GM12878 (cell line): Measurements from ENCODE around the gene NOC2L. TPM values are rescaled to one million over a fixed set of nuclear protein-coding genes. Genes with fewer than 3 reads are reported as not detected.

Experiments
- ATAC-seq: fragments of 200-7000 bp; cut with Tn5 transposase; 3 replicates; pipeline ENCODE4 v1.9.1; 2020; ENCODE audit warnings: mild to moderate bottlenecking, moderate library complexity
- BruUV-seq: library from RNA; stranded (reverse); fragments of 400-500 nt; replicated peaks from 2 replicates; lab custom pipeline; 2021; lab: Mats Ljungman, UMichigan
- CTCF ChIA-PET: fragments of 300-600 bp; sonication (Branson Sonifier 250); formaldehyde crosslinking; extraction: SDS; loops from one replicate; lab custom pipeline; 2021; ENCODE audit warnings: inconsistent platforms; lab: Yijun Ruan, JAX
- POLR2A ChIA-PET: fragments of 350-600 bp; formaldehyde crosslinking; extraction: SDS; loops from one replicate; lab custom pipeline; 2021; ENCODE audit warnings: inconsistent platforms; lab: Charles Lee
- RAD21 ChIA-PET: fragments of 300-600 bp; sonication (Branson Sonifier 250); formaldehyde crosslinking; loops from one replicate; lab custom pipeline; 2023; ENCODE audit warnings: antibody characterized with exemption; ENCODE audit not compliant: unreplicated experiment; lab: Charles Lee
- SMC1A ChIA-PET: fragments of 300-600 bp; sonication (Branson Sonifier 250); formaldehyde crosslinking; loops from one replicate; lab custom pipeline; 2023; ENCODE audit not compliant: unreplicated experiment, uncharacterized antibody; lab: Charles Lee
- DNase-seq: peaks from one replicate; pipeline ENCODE4 v3.0.0-alpha.2; 2011; ENCODE audit warnings: low read depth, low spot score
- FAIRE-seq: peaks from 3 replicates; lab custom pipeline; 2011; peaks lifted over from hg19 to GRCh38; lab: Jason Lieb, UNC
- H2AFZ ChIP-seq: 2 replicates; pipeline ENCODE4 v1.6.0; 2011; ENCODE audit warnings: low read depth, low read length, control low read depth; ENCODE audit not compliant: control insufficient read depth
- H3K27ac ChIP-seq: 2 replicates; pipeline ENCODE4 v1.5.1; 2011; ENCODE audit warnings: control low read depth; ENCODE audit not compliant: control insufficient read depth, insufficient read depth
- H3K27me3 ChIP-seq, 2 experiments: replicated peaks in 1 of 2; 2 replicates each; pipeline versions ENCODE4 v1.6.0 to v1.6.1; 2011; ENCODE audit warnings: low read length in 1 of 2; ENCODE audit not compliant: control insufficient read depth in 2 of 2, insufficient read depth in 2 of 2
- H3K36me3 ChIP-seq, 2 experiments: 2 replicates each; pipeline ENCODE4 v1.5.1; 2011; ENCODE audit warnings: low read length in 1 of 2; ENCODE audit not compliant: control insufficient read depth in 2 of 2, insufficient read depth in 2 of 2
- H3K4me1 ChIP-seq: 2 replicates; pipeline ENCODE4 v1.6.1; 2011; ENCODE audit warnings: mild to moderate bottlenecking, low read length, moderate library complexity, mixed read lengths; ENCODE audit not compliant: control insufficient read depth, insufficient read depth
- H3K4me2 ChIP-seq: 2 replicates; pipeline ENCODE4 v1.6.0; 2011; ENCODE audit warnings: control low read depth; ENCODE audit not compliant: control insufficient read depth, insufficient read depth
- H3K4me3 ChIP-seq: fragments of 200-600 bp; sonication (generic); 2 replicates; pipeline ENCODE4 v1.5.1; 2016
- H3K79me2 ChIP-seq: 2 replicates; pipeline ENCODE4 v1.6.0; 2011; ENCODE audit warnings: low read length; ENCODE audit not compliant: control insufficient read depth, insufficient read depth
- H3K9ac ChIP-seq: 2 replicates; pipeline ENCODE4 v1.8.0; 2011; ENCODE audit warnings: low read length, control low read depth, mixed read lengths; ENCODE audit not compliant: control insufficient read depth, insufficient read depth
- H3K9me3 ChIP-seq: replicated peaks from 3 replicates; pipeline ENCODE4 v1.5.1; 2011; ENCODE audit warnings: mild to moderate bottlenecking, low read length; ENCODE audit not compliant: control insufficient read depth, insufficient read depth
- H4K20me1 ChIP-seq: 2 replicates; pipeline ENCODE4 v1.6.0; 2011; ENCODE audit not compliant: control insufficient read depth, insufficient read depth
- BMI1 ChIP-seq: fragments of 450-650 bp; IDR thresholded peaks from 2 replicates; pipeline ENCODE4 v1.6.1; 2016; ENCODE audit warnings: mild to moderate bottlenecking, moderate library complexity, borderline replicate concordance
- KDM1A ChIP-seq: fragments of 200-600 bp; sonication (generic); IDR thresholded peaks from 2 replicates; pipeline ENCODE4 v1.6.1; 2016; ENCODE audit warnings: borderline replicate concordance
- NKRF ChIP-seq: fragments of 450-650 bp; conservative IDR thresholded peaks from 2 replicates; pipeline ENCODE4 v1.6.1; 2017; ENCODE audit warnings: mild to moderate bottlenecking, moderate library complexity
- NR2C1 ChIP-seq: fragments of 450-650 bp; IDR thresholded peaks from 2 replicates; pipeline ENCODE4 v1.6.1; 2017; ENCODE audit warnings: antibody characterized with exemption, mild to moderate bottlenecking, moderate library complexity
- PBX3 ChIP-seq: IDR thresholded peaks from 2 replicates; pipeline ENCODE4 v1.6.1; 2011; ENCODE audit warnings: mild to moderate bottlenecking, low read depth, low read length, moderate library complexity; ENCODE audit not compliant: insufficient replicate concordance
- RB1 ChIP-seq: fragments of 450-650 bp; formaldehyde crosslinking; IDR thresholded peaks from 2 replicates; pipeline ENCODE4 v1.6.1; 2017; ENCODE audit warnings: mild to moderate bottlenecking, borderline replicate concordance
- SIX5 ChIP-seq: IDR thresholded peaks from 2 replicates; pipeline ENCODE4 v1.6.1; 2011; ENCODE audit warnings: mild to moderate bottlenecking, low read depth, low read length, moderate library complexity; ENCODE audit not compliant: severe bottlenecking
- SUZ12 ChIP-seq: fragments of 200-600 bp; sonication (generic); IDR thresholded peaks from one replicate; pipeline ENCODE4 v1.6.1; 2018; ENCODE audit warnings: antibody characterized with exemption, mild to moderate bottlenecking; ENCODE audit not compliant: unreplicated experiment
- USF2 ChIP-seq: IDR thresholded peaks from 2 replicates; pipeline ENCODE4 v1.6.1; 2011; ENCODE audit warnings: low read depth, low read length, improper control_type of control experiment, borderline replicate concordance
- ZNF384 ChIP-seq: IDR thresholded peaks from 2 replicates; pipeline ENCODE4 v1.6.1; 2012; ENCODE audit warnings: low read depth, mild to moderate bottlenecking, low read length, improper control_type of control experiment, borderline replicate concordance
- ZNF592 ChIP-seq: fragments of 450-650 bp; IDR thresholded peaks from 2 replicates; pipeline ENCODE4 v1.6.1; 2017; ENCODE audit warnings: mild to moderate bottlenecking, moderate library complexity
- WGBS: methylation state at CpG from one replicate; pipeline ENCODE4 v1.1.6; 2016; ENCODE audit warnings: low lambda C conversion rate; ENCODE audit not compliant: insufficient replicate concordance, insufficient coverage; ENCODE audit errors: missing lambda C conversion rate; 5-methylcytosine and 5-hydroxymethylcytosine counted together
- in situ Hi-C: fragments of 300-500 bp; cut with MboI; formaldehyde crosslinking; loops from 9 replicates; pipeline ENCODE4 v1.14.3; 2018; ENCODE audit warnings: mixed read lengths
- intact Hi-C: fragments of 100-400 bp; cut with micrococcal nuclease; formaldehyde crosslinking; loops from one replicate; pipeline ENCODE4 v1.14.2; 2022; ENCODE audit not compliant: unreplicated experiment
- polyA plus RNA-seq, 11 experiments: library from polyadenylated mRNA; depleted of rRNA in 4 of 11; unstranded in 6 of 11; stranded (reverse) in 5 of 11; fragments of >200 nt; fragmentation: Nextera tagmentation in 4 of 11; fragmentation: Illumina TruSeq in 1 of 11; extraction: Ambion mirVana in 4 of 11; extraction: Trizol in 1 of 11; gene quantifications; 1 replicate in 1 of 11; 2 replicates in 10 of 11; pipeline versions ENCODE4 v1.2.1 to v1.2.3, GENCODE V29; 2011 to 2016; ENCODE audit warnings: inconsistent platforms in 2 of 11, missing spikeins in 2 of 11, low read depth in 1 of 11
- total RNA-seq, 4 experiments: library from RNA; depleted of rRNA in 3 of 4; stranded (reverse); fragments of >200 nt in 3 of 4; fragmentation: Illumina TruSeq in 1 of 4; extraction: Trizol in 1 of 4; gene quantifications; 2 replicates each; pipeline versions ENCODE4 v1.2.1 to v1.2.3, GENCODE V29; 2013 to 2021

NOC2L gene
- total and polyA plus RNA-seq, 10 of the 15 experiments (the other 5 are each of a cell fraction or from before 2014, with no cell fraction given) = 1.3 to 171 (median 64.3) TPM

- in situ Hi-C loops (loop anchor here (5.0 kb wide), 1 partner anchor 82 kb away; no protein-coding TSS in a partner anchor), intact Hi-C loops (no loop called here)
- no peak for DNase-seq
- Histone ChIP-seq H3K36me3 (no peaks in the 10 kb centered on the region), H3K4me3 (no peak overlapping the region), H3K9me3 (no peaks in the 10 kb centered on the region; the same call in 2 of the 3 replicates), H3K9ac (no peak overlapping the region), H3K4me1 (no peaks in the 10 kb centered on the region), H4K20me1 (no peaks in the 10 kb centered on the region), H3K27ac (no peak overlapping the region), H3K27me3 (no peaks in the 10 kb centered on the region), H3K4me2 (no peak overlapping the region), H2AFZ (no peak overlapping the region), H3K79me2 (no peaks in the 10 kb centered on the region)
- RAD21 ChIA-PET = interaction anchor here (1.1 to 1.5 kb wide), 3 partner anchors 9 to 83 kb away, joined by 3 to 6 read pairs (median 4); no protein-coding TSS in a partner anchor
- FAIRE-seq = no peak
- ATAC-seq = no peak
- no peak for TF ChIP-seq RB1
- TF ChIP-seq USF2 = no peak
- no peak for TF ChIP-seq ZNF592
- TF ChIP-seq NKRF = no peak
- TF ChIP-seq KDM1A = no peak
- TF ChIP-seq SIX5 = no peak
- no peak for TF ChIP-seq PBX3
- TF ChIP-seq ZNF384 = no peak
- TF ChIP-seq NR2C1 = no peak
- no peak for TF ChIP-seq SUZ12
- no peak for TF ChIP-seq BMI1
- SMC1A ChIA-PET = interaction anchor here (0.6 to 2.2 kb wide), 4 partner anchors 12 to 207 kb away, joined by 3 to 5 read pairs (median 3); no protein-coding TSS in a partner anchor
- BruUV-seq = no TSS peak
- POLR2A ChIA-PET = interaction anchor here (0.8 kb wide), 2 partner anchors 14 to 33 kb away, joined by 3 read pairs; partner anchors contain the start of genes ISG15 and PLEKHN1
- CTCF ChIA-PET = interaction anchor here (1.6 to 8.0 kb wide), 5 partner anchors 12 to 83 kb away, joined by 4 to 56 read pairs (median 12); no protein-coding TSS in a partner anchor
- WGBS = 55% methylated on average over 35 of the region's 35 CpGs
Measured at GRCh38 chr1:980602-981395, 21.7 kb upstream of the NOC2L start.
